ENCODE results near the gene FALEC. TPM values are rescaled to one million over a fixed set of nuclear protein-coding genes. Genes with fewer than 3 reads are reported as not detected.

FALEC gene
- total and polyA plus RNA-seq, 10 donors, result 0.20 to 1.9 (median 0.63) TPM; not detected in 6

DNA sequence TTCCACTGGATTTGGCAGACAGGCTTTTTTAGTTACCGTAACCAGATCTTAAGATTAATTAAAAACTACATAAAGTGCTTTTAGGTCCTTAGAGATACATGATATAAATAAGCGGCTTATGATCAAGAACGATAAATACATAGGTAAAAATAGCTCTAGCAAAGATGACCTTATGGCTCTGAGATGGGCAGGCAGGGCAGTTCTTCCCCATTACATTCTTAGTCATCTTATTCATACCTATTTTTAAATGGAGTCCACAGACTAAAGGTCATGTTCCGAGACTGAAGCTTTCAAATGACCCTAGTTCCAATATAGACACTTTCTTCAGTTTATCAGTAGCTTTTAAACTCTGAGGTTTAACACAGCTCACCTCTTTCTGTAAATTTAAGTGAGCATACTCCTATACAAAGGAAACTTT lies 59.5 kb downstream of the FALEC start:
- TF ChIP-seq, protein P1, sequence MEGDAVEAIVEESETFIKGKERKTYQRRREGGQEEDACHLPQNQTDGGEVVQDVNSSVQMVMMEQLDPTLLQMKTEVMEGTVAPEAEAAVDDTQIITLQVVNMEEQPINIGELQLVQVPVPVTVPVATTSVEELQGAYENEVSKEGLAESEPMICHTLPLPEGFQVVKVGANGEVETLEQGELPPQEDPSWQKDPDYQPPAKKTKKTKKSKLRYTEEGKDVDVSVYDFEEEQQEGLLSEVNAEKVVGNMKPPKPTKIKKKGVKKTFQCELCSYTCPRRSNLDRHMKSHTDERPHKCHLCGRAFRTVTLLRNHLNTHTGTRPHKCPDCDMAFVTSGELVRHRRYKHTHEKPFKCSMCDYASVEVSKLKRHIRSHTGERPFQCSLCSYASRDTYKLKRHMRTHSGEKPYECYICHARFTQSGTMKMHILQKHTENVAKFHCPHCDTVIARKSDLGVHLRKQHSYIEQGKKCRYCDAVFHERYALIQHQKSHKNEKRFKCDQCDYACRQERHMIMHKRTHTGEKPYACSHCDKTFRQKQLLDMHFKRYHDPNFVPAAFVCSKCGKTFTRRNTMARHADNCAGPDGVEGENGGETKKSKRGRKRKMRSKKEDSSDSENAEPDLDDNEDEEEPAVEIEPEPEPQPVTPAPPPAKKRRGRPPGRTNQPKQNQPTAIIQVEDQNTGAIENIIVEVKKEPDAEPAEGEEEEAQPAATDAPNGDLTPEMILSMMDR (IDR thresholded peaks at IDR 0.05 in 8 of 11, conservative IDR thresholded peaks at IDR 0.05 in 3 of 11), result no peak
- TF ChIP-seq POLR2AphosphoS5 (IDR thresholded peaks at IDR 0.05) (no peak), POLR2A (IDR thresholded peaks at IDR 0.05) (no peak)
- intact Hi-C loops (cut with DNase I; ENCODE audit: low total_unique reads), result no loop called here
- 34 to 53% (median 43%) methylated on average over 4 of the region's 4 CpGs for WGBS, 5 donors
- peak overlapping the region; percentile 10 to 100 (median 100) for H3K27ac ChIP-seq
- peak overlapping the region; percentile 70 to 96 (median 84) for H3K4me3 ChIP-seq
- no peaks in the 10 kb centered on the region for H3K27me3 ChIP-seq (replicated peaks in 1 of 7)
- no peaks in the 10 kb centered on the region for H3K9me3 ChIP-seq
- H3K4me1 ChIP-seq, result peaks cover 60 to 81% (median 67%) of the 10 kb centered on the region in 6 donors
- DNase-seq, result no peak
- H3K36me3 ChIP-seq, result peaks cover 0 to 84% (median 61%) of the 10 kb centered on the region in 6 donors

DNA sequence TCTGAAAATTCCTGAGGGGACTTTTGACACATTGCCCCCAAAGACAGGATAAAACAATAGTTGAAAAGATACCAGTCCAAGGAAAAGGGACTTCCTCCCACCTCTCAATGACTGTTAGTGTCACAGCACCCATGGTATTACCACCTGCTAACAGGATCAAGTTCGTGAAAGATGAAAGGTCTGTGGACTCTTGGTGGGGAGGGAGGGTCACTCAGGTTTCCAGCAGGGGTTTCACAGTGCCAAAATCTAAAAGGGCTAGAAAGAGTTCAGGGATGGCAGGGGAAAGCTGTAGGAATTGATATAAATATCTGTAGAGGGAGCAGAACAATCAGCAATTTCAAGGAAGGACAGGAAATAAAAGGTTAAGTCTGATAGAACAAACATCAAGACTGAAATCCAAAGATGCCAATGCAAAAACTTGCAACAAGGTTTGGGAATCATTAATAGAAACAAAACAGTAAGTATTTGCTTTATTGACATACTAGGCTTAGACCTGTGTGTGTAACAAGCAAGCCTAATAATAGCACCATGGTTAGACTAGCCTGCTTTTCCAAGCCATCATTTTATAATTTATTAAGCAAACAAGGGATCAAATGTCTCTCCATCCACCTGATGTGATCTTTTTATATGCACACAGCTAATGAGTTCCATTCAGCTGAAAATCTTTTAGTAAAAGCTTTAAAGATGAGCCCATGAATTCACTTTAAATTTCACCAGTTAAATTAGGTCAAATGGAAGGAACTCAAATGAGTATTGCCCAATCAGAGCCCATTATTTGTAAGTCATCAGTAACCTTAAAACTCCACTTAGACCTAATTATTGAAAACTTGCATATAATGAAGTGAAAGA lies 60.2 kb downstream of the FALEC start:
- 17 to 40% (median 19%) methylated on average over 1 of the region's 1 CpG for WGBS, 5 donors
- peaks cover 0 to 77% (median 60%) of the 10 kb centered on the region in 6 donors for H3K36me3 ChIP-seq
- intact Hi-C loops (cut with DNase I; ENCODE audit: low total_unique reads), result no loop called here
- TF ChIP-seq, protein P1 (IDR thresholded peaks at IDR 0.05 in 8 of 11, conservative IDR thresholded peaks at IDR 0.05 in 3 of 11), result no peak
- TF ChIP-seq POLR2A (IDR thresholded peaks at IDR 0.05) (peak in 1 of 3 donors; percentile 12), POLR2AphosphoS5 (IDR thresholded peaks at IDR 0.05) (peak in 1 of 3 donors; percentile 77)
- H3K27me3 ChIP-seq (replicated peaks in 1 of 7), result no peaks in the 10 kb centered on the region
- peaks cover 59 to 80% (median 66%) of the 10 kb centered on the region in 6 donors for H3K4me1 ChIP-seq
- H3K4me3 ChIP-seq, result peak overlapping the region; percentile 70 to 96 (median 84)
- no peaks in the 10 kb centered on the region for H3K9me3 ChIP-seq
- DNase-seq, result no peak
- peak overlapping the region; percentile 10 to 100 (median 100) for H3K27ac ChIP-seq

DNA sequence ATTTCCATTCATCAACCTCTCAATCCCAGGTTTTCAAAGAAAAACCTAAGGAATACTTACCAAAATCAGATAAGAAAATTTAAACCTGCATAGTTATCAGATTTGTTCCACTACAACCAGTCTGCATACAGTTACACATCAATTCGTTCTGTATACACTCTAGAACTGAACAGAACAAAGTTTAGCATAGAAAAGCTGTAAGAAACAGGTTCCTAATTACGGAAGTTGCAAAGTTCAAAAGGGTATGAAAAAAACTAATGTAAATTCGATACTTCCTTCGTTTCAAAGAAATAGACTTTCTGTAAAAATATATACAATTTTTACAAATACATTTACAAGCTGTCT lies 60.8 kb downstream of the FALEC start:
- 1 to 6% (median 1%) methylated on average over 4 of the region's 4 CpGs for WGBS, 5 donors
- no peak for DNase-seq
- H3K4me1 ChIP-seq, result peaks cover 53 to 79% (median 63%) of the 10 kb centered on the region in 6 donors
- intact Hi-C loops (cut with DNase I; ENCODE audit: low total_unique reads), result no loop called here
- peak overlapping the region; percentile 70 to 96 (median 84) for H3K4me3 ChIP-seq
- TF ChIP-seq, protein P1 (IDR thresholded peaks at IDR 0.05 in 8 of 11, conservative IDR thresholded peaks at IDR 0.05 in 3 of 11), result no peak
- TF ChIP-seq POLR2A (IDR thresholded peaks at IDR 0.05), result no peak
- no peaks in the 10 kb centered on the region for H3K9me3 ChIP-seq
- H3K36me3 ChIP-seq, result peaks cover 0 to 71% (median 55%) of the 10 kb centered on the region in 6 donors
- H3K27me3 ChIP-seq (replicated peaks in 1 of 7), result no peaks in the 10 kb centered on the region
- peak overlapping the region; percentile 5 to 100 (median 100) for H3K27ac ChIP-seq
